ENCODE measurements around the gene PGPEP1.

PGPEP1 gene

GRCh38 chr19:18386543-18387271, 46.3 kb downstream of the PGPEP1 start:
- TF ChIP-seq, protein P1, sequence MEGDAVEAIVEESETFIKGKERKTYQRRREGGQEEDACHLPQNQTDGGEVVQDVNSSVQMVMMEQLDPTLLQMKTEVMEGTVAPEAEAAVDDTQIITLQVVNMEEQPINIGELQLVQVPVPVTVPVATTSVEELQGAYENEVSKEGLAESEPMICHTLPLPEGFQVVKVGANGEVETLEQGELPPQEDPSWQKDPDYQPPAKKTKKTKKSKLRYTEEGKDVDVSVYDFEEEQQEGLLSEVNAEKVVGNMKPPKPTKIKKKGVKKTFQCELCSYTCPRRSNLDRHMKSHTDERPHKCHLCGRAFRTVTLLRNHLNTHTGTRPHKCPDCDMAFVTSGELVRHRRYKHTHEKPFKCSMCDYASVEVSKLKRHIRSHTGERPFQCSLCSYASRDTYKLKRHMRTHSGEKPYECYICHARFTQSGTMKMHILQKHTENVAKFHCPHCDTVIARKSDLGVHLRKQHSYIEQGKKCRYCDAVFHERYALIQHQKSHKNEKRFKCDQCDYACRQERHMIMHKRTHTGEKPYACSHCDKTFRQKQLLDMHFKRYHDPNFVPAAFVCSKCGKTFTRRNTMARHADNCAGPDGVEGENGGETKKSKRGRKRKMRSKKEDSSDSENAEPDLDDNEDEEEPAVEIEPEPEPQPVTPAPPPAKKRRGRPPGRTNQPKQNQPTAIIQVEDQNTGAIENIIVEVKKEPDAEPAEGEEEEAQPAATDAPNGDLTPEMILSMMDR (IDR thresholded peaks at IDR 0.05) = no peak
- H3K27ac ChIP-seq = peak overlapping the region in 1 of 2 donors; percentile 22
- peak overlapping the region; percentile 28 for H3K4me3 ChIP-seq
- no peak for DNase-seq (ENCODE audit: low spot score)

- DNase-seq (ENCODE audit: low spot score) = peak; percentile 86
- H3K27ac ChIP-seq = peak overlapping the region in 1 of 2 donors; percentile 74
- peak overlapping the region; percentile 56 for H3K4me3 ChIP-seq
- TF ChIP-seq, protein P1 (IDR thresholded peaks at IDR 0.05) = peak; percentile 99
Measured at GRCh38 chr19:18388100-18388959, 47.9 kb downstream of the PGPEP1 start.

DNA sequence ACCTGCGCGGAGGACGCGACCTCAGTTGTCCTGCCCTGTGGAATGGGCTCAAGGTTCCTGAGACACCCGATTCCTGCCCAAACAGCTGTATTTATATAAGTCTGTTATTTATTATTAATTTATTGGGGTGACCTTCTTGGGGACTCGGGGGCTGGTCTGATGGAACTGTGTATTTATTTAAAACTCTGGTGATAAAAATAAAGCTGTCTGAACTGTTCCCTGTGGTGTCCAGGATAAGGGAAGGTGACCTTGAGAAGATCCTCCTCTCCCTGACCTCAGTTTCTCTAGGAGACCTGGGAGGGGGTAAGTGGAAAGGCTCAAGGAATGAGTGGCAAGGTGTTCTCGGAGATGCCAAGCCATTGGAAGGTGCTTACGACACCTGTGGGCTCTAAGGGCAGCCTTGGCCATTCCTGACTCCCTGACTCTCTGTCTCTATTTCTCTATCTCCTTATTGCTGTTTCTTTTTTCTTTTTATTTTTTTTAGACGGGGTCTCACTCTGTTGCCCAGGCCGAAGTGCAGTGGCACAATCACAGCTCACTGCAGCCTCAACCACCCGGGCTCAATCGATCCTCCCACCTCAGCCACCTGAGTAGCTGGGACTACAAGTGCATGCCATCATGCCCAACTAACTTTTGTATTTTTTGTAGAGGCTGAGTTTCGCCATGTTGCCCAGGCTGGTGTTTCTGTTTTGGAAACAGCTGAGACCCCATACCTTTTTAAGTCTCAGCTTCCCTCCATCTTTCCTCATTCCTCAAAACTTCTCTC, 48.7 kb downstream of the PGPEP1 start:
- no peak for DNase-seq (ENCODE audit: low spot score)
- Histone ChIP-seq H3K27ac (peak overlapping the region in 1 of 2 donors; percentile 74), H3K4me3 (peak overlapping the region; percentile 56)
- TF ChIP-seq, protein P1 (IDR thresholded peaks at IDR 0.05) = no peak

GRCh38 chr19:18389726-18390064, 49.3 kb downstream of the PGPEP1 start:
- Histone ChIP-seq H3K4me3 (no peak overlapping the region), H3K27ac (no peak overlapping the region)
- TF ChIP-seq, protein P1 (IDR thresholded peaks at IDR 0.05) = no peak

DNA sequence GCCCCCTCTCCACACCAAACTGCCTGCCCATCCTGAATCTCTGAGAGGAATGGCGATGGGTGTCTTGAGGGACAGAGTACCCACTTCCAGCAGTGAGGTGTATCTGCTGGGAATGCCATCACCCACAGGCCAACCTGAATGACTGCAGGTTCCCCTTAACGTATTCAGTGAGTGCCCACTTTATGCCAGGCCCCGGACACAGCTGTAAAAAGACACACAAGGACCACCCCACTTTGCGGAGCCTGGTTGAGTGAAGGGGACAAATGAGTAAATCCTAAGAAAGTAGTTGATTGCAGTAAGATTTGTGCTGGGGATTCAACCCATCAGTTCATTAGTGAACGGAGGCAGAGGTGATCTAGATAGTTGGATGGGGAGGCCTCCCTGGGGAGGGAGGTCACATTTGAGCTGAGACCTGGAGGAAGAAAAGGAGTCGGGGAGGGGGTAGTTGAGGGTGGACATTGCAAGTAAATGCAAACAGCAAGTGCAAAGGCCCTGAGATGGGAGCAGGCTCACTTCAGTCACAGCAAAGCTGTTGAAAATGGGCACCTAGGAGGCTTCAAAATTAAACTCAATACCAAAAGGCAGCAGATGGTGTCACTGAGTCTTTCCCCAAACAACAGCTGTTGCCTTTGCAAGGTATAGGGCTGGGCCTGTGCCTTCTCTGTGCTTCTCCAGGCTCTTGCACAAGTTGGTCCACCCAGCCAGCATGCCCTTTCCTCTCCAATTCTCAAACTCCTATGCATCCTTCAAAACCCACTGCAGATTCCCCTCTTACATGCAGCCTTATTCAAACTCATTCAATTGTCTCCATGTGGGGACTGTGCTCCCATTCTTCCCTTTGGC, 49.9 kb downstream of the PGPEP1 start:
- no peak overlapping the region for H3K27ac ChIP-seq

More at GRCh38 chr19:18389726-18390064, 49.3 kb downstream of the PGPEP1 start:
- no peak for DNase-seq (ENCODE audit: low spot score)

More for the DNA sequence above, 49.9 kb downstream of the PGPEP1 start:
- TF ChIP-seq, protein P1 (IDR thresholded peaks at IDR 0.05) = no peak
- no peak for DNase-seq (ENCODE audit: low spot score)
- no peak overlapping the region for H3K4me3 ChIP-seq
